Naive thymus-derived CD8-positive, alpha-beta T cell (primary cell): Measurements from ENCODE around the gene ZNF718. TPM values are rescaled to one million over a fixed set of nuclear protein-coding genes. Genes with fewer than 3 reads are reported as not detected.
"Not testable (repeated sequence)": the region's sequence is repeated elsewhere in the genome, so short reads cannot be mapped to it uniquely, and the experiment has no call there.

Source experiments
- ATAC-seq, 2 donors: fragments of 150-1000 bp; cut with Tn5 transposase in 1 of 2; sonication (Bioruptor Pico), chemical (Tn5 transposase) in 1 of 2; 1 replicate in 1 of 2; 2 replicates in 1 of 2; pipeline ENCODE4 v1.10.0; 2021; ENCODE audit warnings: mild to moderate bottlenecking in 2 of 2, moderate library complexity in 2 of 2
- POLR2A ChIA-PET: fragments of 350-600 bp; sonication (Branson Sonifier 250); formaldehyde crosslinking; loops from one replicate; lab custom pipeline; 2021; ENCODE audit warnings: antibody characterized with exemption; lab: Charles Lee
- DNase-seq, 10 donors: peaks; one replicate each; pipeline versions ENCODE4 v3.0.0 to v3.0.0-alpha.2; 2020 to 2022
- H3K27ac Mint-ChIP-seq, 10 donors: one replicate each; pipeline ENCODE4 v1.8.0; 2020 to 2022; ENCODE audit warnings: mild to moderate bottlenecking in 10 of 10, mixed read lengths in 10 of 10, moderate library complexity in 4 of 10, inconsistent platforms in 1 of 10
- H3K27me3 Mint-ChIP-seq, 5 donors: one replicate each; pipeline ENCODE4 v1.8.0; 2021 to 2022; ENCODE audit warnings: mixed read lengths in 5 of 5
- H3K36me3 Mint-ChIP-seq, 3 donors: one replicate each; pipeline ENCODE4 v1.8.0; 2020 to 2022; ENCODE audit warnings: mixed read lengths in 3 of 3, mild to moderate bottlenecking in 2 of 3, inconsistent platforms in 1 of 3
- H3K4me1 Mint-ChIP-seq, 4 donors: one replicate each; pipeline ENCODE4 v1.8.0; 2021 to 2022; ENCODE audit warnings: mixed read lengths in 4 of 4
- H3K4me3 Mint-ChIP-seq, 10 donors: one replicate each; pipeline ENCODE4 v1.8.0; 2020 to 2022; ENCODE audit warnings: mild to moderate bottlenecking in 10 of 10, mixed read lengths in 10 of 10, moderate library complexity in 6 of 10, inconsistent platforms in 1 of 10
- H3K9me3 Mint-ChIP-seq, 9 donors: one replicate each; pipeline ENCODE4 v1.8.0; 2020 to 2022; ENCODE audit warnings: mixed read lengths in 9 of 9, mild to moderate bottlenecking in 3 of 9, inconsistent platforms in 1 of 9, moderate library complexity in 1 of 9
- polyA plus RNA-seq, 3 donors: library from polyadenylated mRNA; unstranded; fragments of 300-500 nt; fragmentation: Illumina TruSeq; gene quantifications; one replicate each; pipeline ENCODE4 v1.2.3, GENCODE V29; 2021
- total RNA-seq, 8 experiments: library from RNA in 2 of 8; stranded (reverse) in 2 of 8; gene quantifications; one replicate each; pipeline ENCODE4 v1.2.3 and lab custom pipeline; 2021 to 2026

Gene ZNF718
- total and polyA plus RNA-seq, 5 experiments from 2014 or later = 4.7 to 23.3 (median 5.4) TPM

DNA sequence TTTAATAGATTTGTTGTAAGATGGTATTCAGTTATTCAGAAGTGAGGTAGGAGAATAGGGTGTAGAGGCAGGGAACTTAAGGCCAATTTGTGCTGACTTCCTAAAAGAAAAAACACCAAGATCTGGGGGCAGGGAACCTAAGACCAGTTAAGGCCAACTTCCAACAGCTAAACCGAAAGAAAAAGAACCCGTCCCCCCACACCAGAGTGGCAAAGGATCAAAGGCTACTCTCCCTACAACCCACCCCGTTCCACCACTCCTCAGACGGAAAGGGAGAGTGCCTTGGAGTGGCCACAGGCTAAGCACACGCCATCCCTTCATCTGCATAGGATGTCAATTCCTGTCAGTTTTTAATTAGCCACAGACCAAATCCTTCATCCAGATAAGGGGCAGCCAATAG is 3.7 kb upstream of the ZNF718 start:
- peaks cover 4 to 37% (median 26%) of the 10 kb centered on the region in 3 donors for H3K36me3 Mint-ChIP-seq
- POLR2A ChIA-PET = no interaction called here
- ATAC-seq (no peak), DNase-seq (no peak)
- peak overlapping the region in 6 of 10 donors; percentile 1 to 75 (median 68) for H3K4me3 Mint-ChIP-seq
- H3K9me3 Mint-ChIP-seq = peaks cover 0 to 72% (median 28%) of the 10 kb centered on the region in 9 donors
- peaks cover 10 to 42% (median 35%) of the 10 kb centered on the region in 4 donors for H3K4me1 Mint-ChIP-seq
- H3K27me3 Mint-ChIP-seq = no peaks in the 10 kb centered on the region
- peak overlapping the region in 4 of 10 donors; percentile 14 to 90 (median 73) for H3K27ac Mint-ChIP-seq

DNA sequence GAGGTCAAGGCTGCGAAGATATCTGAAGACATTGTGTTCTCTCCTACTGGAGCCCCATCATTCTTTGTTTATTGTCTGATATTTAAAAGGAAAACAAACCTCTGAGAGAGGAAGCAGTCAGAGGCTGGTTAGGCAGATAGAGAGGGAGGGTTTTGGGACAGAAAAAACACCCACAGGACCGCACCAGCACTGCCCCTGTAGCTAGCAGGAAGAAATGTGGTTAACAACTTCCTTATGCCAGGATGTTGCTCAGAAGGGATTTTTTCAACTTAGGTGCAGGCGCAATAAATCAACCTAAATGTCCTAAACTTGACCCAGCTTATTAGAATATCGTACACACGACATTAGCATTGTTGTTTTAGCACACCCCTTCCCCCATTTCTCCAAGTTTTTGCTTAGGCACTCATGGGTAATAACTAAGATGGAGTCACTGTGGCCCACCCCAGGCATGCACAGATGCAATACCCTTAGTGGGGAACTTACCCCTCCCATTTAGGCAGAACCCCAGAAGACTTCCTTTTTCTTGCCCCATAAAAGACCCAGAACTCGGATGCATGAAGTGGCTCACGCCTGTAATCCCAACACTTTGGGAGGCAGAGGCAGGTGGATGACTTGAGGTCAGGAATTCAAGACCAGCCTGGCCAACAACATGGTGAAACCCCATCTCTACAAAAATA is 2.8 kb upstream of the ZNF718 start:
- peaks cover 14 to 48% (median 41%) of the 10 kb centered on the region in 4 donors for H3K4me1 Mint-ChIP-seq
- no peaks in the 10 kb centered on the region for H3K27me3 Mint-ChIP-seq
- POLR2A ChIA-PET = interaction anchor here (1.2 kb wide), 2 partner anchors 68 to 216 kb away, joined by 3 to 5 read pairs; partner anchors contain the start of genes ZNF141 and ZNF595
- peaks cover 4 to 40% (median 23%) of the 10 kb centered on the region in 3 donors for H3K36me3 Mint-ChIP-seq
- H3K27ac Mint-ChIP-seq = peak overlapping the region in 8 of 10 donors; percentile 22 to 90 (median 78)
- peaks cover 0 to 70% (median 27%) of the 10 kb centered on the region in 9 donors for H3K9me3 Mint-ChIP-seq
- DNase-seq (peak in 5 of 10 donors; percentile 8 to 42 (median 27)), ATAC-seq (peak in 1 of 2 donors; percentile 9)
- peak overlapping the region; percentile 20 to 76 (median 74) for H3K4me3 Mint-ChIP-seq

DNA sequence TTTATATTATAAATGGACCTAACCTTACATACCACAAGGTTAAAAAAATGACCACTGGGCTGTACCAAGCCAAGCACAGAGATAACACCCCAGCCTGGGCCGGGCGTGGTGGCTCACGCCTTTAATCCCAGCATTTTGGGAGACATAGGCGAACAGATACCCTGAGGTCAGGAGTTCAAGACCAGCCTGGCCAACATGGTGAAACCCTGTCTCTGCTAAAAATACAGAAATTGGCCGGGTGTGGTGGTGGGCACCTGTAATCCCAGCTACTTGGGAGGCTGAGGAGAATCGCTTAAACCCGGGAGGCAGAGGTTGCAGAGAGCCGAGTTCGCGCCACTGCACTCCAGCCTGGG is 403 bp upstream of the ZNF718 start:
- Mint-ChIP-seq H3K4me1 (peaks cover 14 to 46% (median 41%) of the 10 kb centered on the region in 4 donors), H3K4me3 (peak overlapping the region in 9 of 10 donors; percentile 94 to 100 (median 98)), H3K36me3 (peaks cover 22 to 25% (median 23%) of the 10 kb centered on the region in 3 donors), H3K9me3 (peaks cover 0 to 75% (median 16%) of the 10 kb centered on the region in 9 donors), H3K27ac (peak overlapping the region; percentile 96 to 100 (median 98))
- POLR2A ChIA-PET = interaction anchor here (0.6 to 1.9 kb wide), 9 partner anchors 9 to 532 kb away, joined by 3 to 12 read pairs (median 4); partner anchors contain the start of genes ZNF141 and ZNF595
- ATAC-seq, H3K27me3 Mint-ChIP-seq, DNase-seq: not testable (repeated sequence)

DNA sequence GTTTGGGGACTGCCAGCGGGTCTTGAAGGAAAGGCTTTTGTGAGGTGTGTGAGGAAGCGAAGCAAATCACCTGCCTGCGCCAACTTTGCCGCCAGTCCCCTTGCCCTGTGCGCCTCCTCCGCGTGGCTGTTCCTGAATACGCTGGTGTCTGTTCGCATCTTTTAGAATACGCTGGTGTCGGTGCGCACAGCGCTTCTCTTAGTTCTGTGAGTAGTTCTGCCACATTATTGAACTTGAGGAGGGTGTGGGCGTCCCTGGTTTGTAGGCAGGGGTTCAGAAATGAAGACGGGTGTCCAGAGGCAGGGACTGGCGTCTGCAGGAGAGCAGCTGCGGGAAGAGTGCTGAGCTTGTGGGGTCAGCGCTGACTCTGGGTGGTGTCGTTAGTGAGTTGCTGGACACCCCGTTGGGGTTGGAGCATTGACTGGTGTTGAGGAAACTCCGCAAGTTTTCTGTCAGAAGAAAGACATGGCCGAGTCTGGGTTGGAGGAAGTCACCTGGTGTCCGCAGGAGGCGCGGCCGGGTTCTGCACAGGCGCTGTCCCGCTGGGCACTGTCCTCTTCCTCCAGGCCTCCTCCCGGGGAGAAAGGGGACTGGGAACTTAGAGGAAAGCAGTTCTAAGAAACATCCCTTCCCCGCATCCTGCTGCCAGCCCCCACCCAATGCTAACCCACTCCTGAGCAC is 930 bp downstream of the ZNF718 start:
- peak in 2 of 10 donors; percentile 11 to 65 for DNase-seq
- H3K27ac Mint-ChIP-seq = peak overlapping the region; percentile 96 to 100 (median 98)
- H3K9me3 Mint-ChIP-seq = peaks cover 0 to 77% (median 17%) of the 10 kb centered on the region in 9 donors
- POLR2A ChIA-PET = interaction anchor here (1.7 to 1.9 kb wide), 4 partner anchors 71 to 348 kb away, joined by 7 to 12 read pairs (median 11); partner anchors contain the start of genes ZNF141 and ZNF595
- peaks cover 14 to 43% (median 41%) of the 10 kb centered on the region in 4 donors for H3K4me1 Mint-ChIP-seq
- no peaks in the 10 kb centered on the region for H3K27me3 Mint-ChIP-seq
- peak overlapping the region; percentile 94 to 100 (median 98) for H3K4me3 Mint-ChIP-seq
- ATAC-seq = peak; percentile 13 to 23
- peaks cover 19 to 28% (median 27%) of the 10 kb centered on the region in 3 donors for H3K36me3 Mint-ChIP-seq

DNA sequence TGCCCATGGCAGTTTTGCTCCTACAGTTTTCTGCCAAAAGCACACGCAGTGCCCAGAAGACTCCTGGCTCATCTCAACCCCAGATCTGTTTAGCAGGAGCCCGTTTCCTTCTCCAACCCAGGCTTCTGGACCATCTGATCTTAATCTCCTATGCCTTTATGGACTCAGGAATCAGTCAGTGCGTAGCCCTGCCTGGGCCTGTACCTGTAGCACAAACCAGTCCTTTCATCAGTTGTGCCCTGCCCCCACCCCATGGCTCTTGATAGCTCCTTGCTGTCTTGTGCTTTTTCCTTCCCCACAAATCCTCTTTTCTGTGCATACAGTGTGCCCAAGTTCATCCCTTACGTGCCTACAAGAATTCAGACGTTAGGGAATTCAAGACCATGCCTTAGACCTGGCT is 1.5 kb downstream of the ZNF718 start:
- peak overlapping the region; percentile 94 to 100 (median 98) for H3K4me3 Mint-ChIP-seq
- H3K27me3 Mint-ChIP-seq = no peaks in the 10 kb centered on the region
- peaks cover 0 to 77% (median 17%) of the 10 kb centered on the region in 9 donors for H3K9me3 Mint-ChIP-seq

DNA sequence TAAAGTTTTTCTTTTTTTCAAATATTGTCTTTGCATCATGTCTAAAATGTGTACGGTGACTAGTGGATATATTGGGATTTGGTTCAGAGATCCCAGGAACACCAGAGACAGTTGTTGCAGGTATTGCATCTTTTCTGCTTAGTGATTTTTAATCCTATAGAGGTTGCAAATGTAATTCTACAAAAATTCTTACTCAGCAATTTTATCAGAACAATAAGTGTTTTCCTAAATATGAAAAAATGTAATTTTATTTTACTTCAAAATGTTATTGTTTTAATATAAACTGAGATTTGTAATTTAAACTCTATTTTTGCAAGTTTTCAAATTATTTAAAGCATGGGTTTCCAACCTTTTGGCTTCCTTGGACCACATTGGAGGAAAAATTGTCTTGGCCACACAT is 8.2 kb downstream of the ZNF718 start:
- DNase-seq (no peak), ATAC-seq (no peak)
- POLR2A ChIA-PET = interaction anchor here (0.6 to 1.2 kb wide), 3 partner anchors 133 to 342 kb away, joined by 3 read pairs; partner anchors contain the start of gene ZNF141
- no peak overlapping the region for H3K27ac Mint-ChIP-seq
- peaks cover 0 to 86% (median 24%) of the 10 kb centered on the region in 9 donors for H3K9me3 Mint-ChIP-seq
- peaks cover 2 to 13% (median 8%) of the 10 kb centered on the region in 4 donors for H3K4me1 Mint-ChIP-seq
- no peaks in the 10 kb centered on the region for H3K27me3 Mint-ChIP-seq
- H3K4me3 Mint-ChIP-seq = peak overlapping the region in 1 of 10 donors; percentile 45
- H3K36me3 Mint-ChIP-seq = peaks cover 28 to 57% (median 36%) of the 10 kb centered on the region in 3 donors

More for the DNA sequence above, 1.5 kb downstream of the ZNF718 start:
- DNase-seq = no peak
- Mint-ChIP-seq H3K27ac (peak overlapping the region; percentile 27 to 100 (median 98)), H3K36me3 (peaks cover 16 to 28% (median 27%) of the 10 kb centered on the region in 3 donors), H3K4me1 (peaks cover 13 to 37% (median 36%) of the 10 kb centered on the region in 4 donors)
- ATAC-seq = no peak
- POLR2A ChIA-PET = interaction anchor here (1.9 kb wide), 1 partner anchor 212 kb away, joined by 12 read pairs; the partner anchor contains the start of gene ZNF141

DNA sequence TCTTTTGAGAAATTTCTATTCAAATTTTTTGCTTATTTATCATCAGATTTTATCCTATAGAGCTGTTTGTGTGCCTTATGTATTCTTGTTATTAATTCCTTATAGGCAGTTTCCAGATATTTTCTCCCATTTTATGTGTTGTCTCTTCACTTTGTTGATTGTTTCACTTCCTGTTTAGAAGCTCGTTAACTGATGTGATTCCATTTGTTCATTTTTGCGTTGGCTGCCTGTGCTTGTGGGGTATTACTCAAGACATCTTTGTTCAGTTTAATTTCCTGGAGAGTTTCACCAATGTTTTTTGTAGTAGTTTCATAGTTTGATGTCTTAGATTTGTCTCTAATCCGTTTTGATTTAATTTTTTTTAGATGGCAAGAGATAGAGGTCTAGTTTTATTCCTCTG is 14.6 kb downstream of the ZNF718 start:
- Mint-ChIP-seq H3K27me3 (no peaks in the 10 kb centered on the region), H3K9me3 (peaks cover 22 to 97% (median 40%) of the 10 kb centered on the region in 9 donors), H3K27ac (no peak overlapping the region), H3K4me3 (no peak overlapping the region), H3K4me1 (peaks cover 6 to 23% (median 13%) of the 10 kb centered on the region in 4 donors), H3K36me3 (peaks cover 66 to 93% (median 83%) of the 10 kb centered on the region in 3 donors)
- ATAC-seq = no peak
- DNase-seq = no peak
- POLR2A ChIA-PET = no interaction called here

DNA sequence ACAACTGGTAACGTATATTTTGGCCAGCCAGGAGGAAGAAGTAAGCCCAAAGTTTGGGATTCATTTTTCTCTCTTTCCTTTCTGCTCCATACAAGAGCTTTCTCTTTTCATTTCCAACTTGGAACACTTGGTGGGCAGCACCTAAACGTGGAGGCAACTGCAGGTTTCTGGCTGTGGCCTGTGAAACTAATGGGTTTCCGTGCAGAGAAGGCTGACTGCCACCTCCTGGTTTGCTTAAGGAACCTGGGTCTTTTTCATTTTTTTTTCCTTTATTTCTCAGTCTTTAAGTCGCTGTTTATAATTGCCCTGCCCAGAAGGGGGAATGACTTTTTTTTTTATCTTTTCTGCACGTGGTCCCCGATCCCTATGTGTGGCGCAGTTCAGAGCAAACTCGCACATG is 15.4 kb downstream of the ZNF718 start:
- H3K27ac Mint-ChIP-seq = no peak overlapping the region
- peaks cover 22 to 97% (median 48%) of the 10 kb centered on the region in 9 donors for H3K9me3 Mint-ChIP-seq
- H3K27me3 Mint-ChIP-seq = no peaks in the 10 kb centered on the region
- no peak overlapping the region for H3K4me3 Mint-ChIP-seq
- H3K36me3 Mint-ChIP-seq = peaks cover 73 to 94% (median 84%) of the 10 kb centered on the region in 3 donors
- POLR2A ChIA-PET = no interaction called here
- peaks cover 6 to 22% (median 13%) of the 10 kb centered on the region in 4 donors for H3K4me1 Mint-ChIP-seq
- no peak for ATAC-seq
- no peak for DNase-seq

DNA sequence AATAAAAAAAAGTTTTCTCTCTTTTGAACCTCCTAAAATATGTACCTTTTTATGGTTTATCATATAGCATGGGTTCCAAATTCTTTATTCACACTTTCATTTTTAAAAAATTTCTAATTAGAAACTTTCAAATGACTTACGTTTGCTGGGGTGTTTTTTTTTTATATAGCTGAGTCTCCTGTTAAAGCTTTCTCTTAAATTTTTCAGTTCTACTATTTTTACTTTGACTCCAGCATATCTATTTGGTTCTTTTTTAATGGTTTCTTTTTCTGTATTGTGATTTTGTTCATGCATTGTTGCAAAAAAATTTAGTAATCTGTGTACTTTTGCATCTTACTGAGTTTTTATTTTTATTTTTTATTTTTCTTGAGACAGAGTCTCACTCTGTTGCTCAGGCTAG is 22.3 kb downstream of the ZNF718 start:
- Mint-ChIP-seq H3K36me3 (peaks cover 46 to 84% (median 47%) of the 10 kb centered on the region in 3 donors), H3K4me1 (no peaks in the 10 kb centered on the region), H3K27ac (no peak overlapping the region), H3K4me3 (no peak overlapping the region), H3K9me3 (peaks cover 9 to 98% (median 33%) of the 10 kb centered on the region in 9 donors), H3K27me3 (no peaks in the 10 kb centered on the region)
- POLR2A ChIA-PET = no interaction called here
- DNase-seq (no peak), ATAC-seq (no peak)

DNA sequence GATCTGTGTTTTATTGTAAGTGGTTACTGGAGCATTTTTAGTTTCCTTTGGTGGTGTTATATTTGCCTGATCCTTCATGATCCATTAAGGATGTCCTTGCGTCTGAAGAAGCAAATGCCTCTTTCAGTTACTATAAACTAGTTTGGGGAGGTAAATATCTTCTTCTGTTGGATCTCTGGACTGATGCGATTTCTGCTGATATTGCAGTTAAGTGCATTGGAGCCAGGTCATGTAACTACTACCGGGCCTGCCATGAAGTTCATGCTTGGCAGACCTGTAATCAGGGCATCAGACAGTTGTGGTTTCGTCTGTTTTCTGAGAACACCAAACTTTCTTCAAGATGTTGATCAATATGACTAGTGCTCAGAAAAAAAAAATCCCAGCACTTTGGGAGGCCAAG is 22.9 kb downstream of the ZNF718 start:
- Mint-ChIP-seq H3K36me3 (peaks cover 46 to 78% (median 47%) of the 10 kb centered on the region in 3 donors), H3K27ac (no peak overlapping the region), H3K4me1 (no peaks in the 10 kb centered on the region), H3K4me3 (no peak overlapping the region), H3K27me3 (no peaks in the 10 kb centered on the region), H3K9me3 (peaks cover 9 to 93% (median 33%) of the 10 kb centered on the region in 9 donors)
- ATAC-seq (no peak), DNase-seq (no peak)
- POLR2A ChIA-PET = no interaction called here

DNA sequence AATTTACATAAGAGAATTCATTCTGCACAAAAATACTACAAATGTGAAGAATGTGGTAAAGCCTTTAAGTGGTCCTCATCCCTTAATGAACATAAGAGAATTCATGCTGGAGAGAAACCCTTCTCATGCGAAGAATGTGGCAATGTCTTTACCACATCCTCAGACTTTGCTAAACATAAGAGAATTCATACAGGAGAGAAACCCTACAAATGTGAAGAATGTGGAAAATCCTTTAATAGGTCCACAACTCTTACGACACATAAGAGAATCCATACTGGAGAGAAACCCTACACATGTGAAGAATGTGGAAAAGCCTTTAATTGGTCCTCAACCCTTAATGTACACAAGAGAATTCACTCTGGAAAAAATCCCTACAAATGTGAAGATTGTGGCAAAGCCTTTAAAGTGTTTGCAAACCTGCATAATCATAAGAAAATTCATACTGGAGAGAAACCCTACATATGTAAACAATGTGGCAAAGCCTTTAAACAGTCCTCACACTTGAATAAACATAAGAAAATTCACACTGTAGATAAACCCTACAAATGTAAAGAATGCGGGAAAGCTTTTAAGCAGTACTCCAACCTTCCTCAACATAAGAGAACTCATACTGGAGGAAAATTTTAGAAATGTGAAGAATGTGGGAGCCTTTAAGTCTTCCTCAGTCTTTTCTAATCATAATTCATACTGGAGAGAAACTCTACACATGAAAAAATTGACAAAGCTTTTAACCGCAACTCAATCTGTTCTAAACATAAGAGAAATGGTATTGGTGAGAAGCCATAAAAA is 37.4 kb downstream of the ZNF718 start:
- no peak for DNase-seq
- H3K36me3 Mint-ChIP-seq = peaks cover 23 to 68% (median 30%) of the 10 kb centered on the region in 3 donors
- peaks cover 0 to 91% (median 32%) of the 10 kb centered on the region in 9 donors for H3K9me3 Mint-ChIP-seq
- no peak overlapping the region for H3K4me3 Mint-ChIP-seq
- no peak for ATAC-seq
- POLR2A ChIA-PET = no interaction called here
- H3K27ac Mint-ChIP-seq = no peak overlapping the region
- no peaks in the 10 kb centered on the region for H3K27me3 Mint-ChIP-seq
- H3K4me1 Mint-ChIP-seq = no peaks in the 10 kb centered on the region

DNA sequence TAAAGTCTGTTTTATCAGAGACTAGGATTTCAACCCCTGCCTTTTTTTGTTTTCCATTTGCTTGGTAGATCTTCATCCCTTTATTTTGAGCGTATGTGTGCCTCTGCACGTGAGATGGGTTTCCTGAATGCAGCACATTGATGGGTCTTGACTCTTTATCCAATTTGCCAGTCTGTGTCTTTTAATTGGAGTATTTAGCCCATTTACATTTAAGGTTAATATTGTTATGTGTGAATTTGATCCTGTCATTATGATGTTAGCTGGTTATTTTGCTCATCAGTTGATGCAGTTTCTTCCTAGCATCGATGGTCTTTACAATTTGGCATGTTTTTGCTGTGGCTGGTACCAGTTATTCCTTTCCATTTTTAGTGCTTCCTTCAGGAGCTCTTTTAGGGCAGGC is 45.3 kb downstream of the ZNF718 start:
- POLR2A ChIA-PET, H3K27ac Mint-ChIP-seq, ATAC-seq, H3K4me1 Mint-ChIP-seq, H3K27me3 Mint-ChIP-seq, H3K4me3 Mint-ChIP-seq, DNase-seq: not testable (repeated sequence)
- peaks cover 1 to 99% (median 23%) of the 10 kb centered on the region in 9 donors for H3K9me3 Mint-ChIP-seq
- peaks cover 10 to 77% (median 41%) of the 10 kb centered on the region in 3 donors for H3K36me3 Mint-ChIP-seq
